OCI-LY7 (cell line): ENCODE data around the gene DIAPH2.

Experiments used
- CTCF ChIP-seq: fragments of 200-600 bp; sonication (generic); conservative IDR thresholded peaks from 2 replicates; pipeline ENCODE4 v1.5.1; 2014; ENCODE audit warnings: mild to moderate bottlenecking, antibody characterized with exemption, low read length, moderate library complexity, mixed read lengths
- EZH2phosphoT487 ChIP-seq: fragments of 200-600 bp; sonication (generic); IDR thresholded peaks from 2 replicates; pipeline ENCODE4 v1.6.1; 2018; ENCODE audit warnings: low read depth, borderline replicate concordance, mild to moderate bottlenecking, mixed run types, antibody characterized with exemption, low read length, moderate library complexity, mixed read lengths

DNA sequence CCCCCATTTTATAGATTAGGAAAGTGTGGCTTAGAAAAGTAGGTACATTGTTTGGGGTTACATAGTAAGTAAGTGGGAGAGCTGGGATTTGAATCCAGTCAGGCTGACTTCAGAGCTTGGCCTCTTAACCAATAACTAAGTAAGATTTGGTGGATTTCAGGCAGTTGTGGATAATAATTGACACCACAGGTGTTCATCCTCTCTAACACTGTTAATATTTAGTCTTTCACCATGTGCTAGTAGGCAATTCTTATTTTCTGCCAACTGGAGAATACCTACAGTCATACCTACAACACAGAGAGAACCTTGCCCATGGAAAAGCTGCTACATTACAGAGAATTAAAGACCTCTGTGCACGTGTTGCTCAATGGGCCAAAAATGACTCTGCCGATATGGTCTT is 89.5 kb downstream of the DIAPH2 start:
- TF ChIP-seq CTCF (no peak), EZH2phosphoT487 (no peak)
